Kidney epithelial cell (primary cell): Measurements from ENCODE around the gene ZFP69. TPM values are rescaled to one million over a fixed set of nuclear protein-coding genes. Genes with fewer than 3 reads are reported as not detected.

Source experiments
- DNase-seq: peaks from one replicate; pipeline ENCODE4 v3.0.0-alpha.2; 2010; ENCODE audit warnings: low read depth
- H3K27me3 ChIP-seq: 2 replicates; pipeline ENCODE4 v1.6.0; 2011; ENCODE audit warnings: low read length; ENCODE audit not compliant: control insufficient read depth, insufficient read depth
- H3K36me3 ChIP-seq: 2 replicates; pipeline ENCODE4 v1.5.1; 2011; ENCODE audit warnings: low read length; ENCODE audit not compliant: control insufficient read depth, insufficient read depth
- H3K4me3 ChIP-seq: 2 replicates; pipeline ENCODE4 v1.5.1; 2011; ENCODE audit warnings: low read depth, mild to moderate bottlenecking, control low read depth, low read length
- CTCF ChIP-seq: IDR thresholded peaks from 2 replicates; pipeline ENCODE4 v1.5.1; 2011; ENCODE audit warnings: mild to moderate bottlenecking, moderate library complexity, low read length, control low read depth, inconsistent platforms; ENCODE audit not compliant: insufficient read depth, poor library complexity, severe bottlenecking
- total RNA-seq: library from RNA; depleted of rRNA; stranded (reverse); fragments of >200 nt; gene quantifications from 2 replicates; pipeline ENCODE4 v1.2.3, GENCODE V29; 2015

The ZFP69 gene
- total RNA-seq, 1 donor from 2014 or later, result 4.1 TPM

GRCh38 chr1:40530735-40531380 lies 53.8 kb downstream of the ZFP69 start:
- H3K36me3 ChIP-seq, result no peaks in the 10 kb centered on the region
- H3K27me3 ChIP-seq, result no peaks in the 10 kb centered on the region
- no peak for DNase-seq
- TF ChIP-seq CTCF, result no peak
- H3K4me3 ChIP-seq, result peak overlapping the region; percentile 79

- peak within 1 kb of the TSS; percentile 79 for H3K4me3 ChIP-seq
- H3K36me3 ChIP-seq, result no peaks in the 10 kb centered on the region
- DNase-seq, result peak; percentile 91
- no peaks in the 10 kb centered on the region for H3K27me3 ChIP-seq
- no peak for TF ChIP-seq CTCF
Observed at GRCh38 chr1:40531381-40532061, 54.4 kb downstream of the ZFP69 start, which contains the start of gene ZNF684. ZNF684 (plus strand) TSS chr1:40531637; CDS start chr1:40533167, 1,530 bp downstream.

GRCh38 chr1:40532062-40532389 lies 54.9 kb downstream of the ZFP69 start:
- H3K27me3 ChIP-seq, result no peaks in the 10 kb centered on the region
- TF ChIP-seq CTCF, result no peak
- peak overlapping the region; percentile 79 for H3K4me3 ChIP-seq
- no peak for DNase-seq
- H3K36me3 ChIP-seq, result no peaks in the 10 kb centered on the region

- Histone ChIP-seq H3K36me3 (no peaks in the 10 kb centered on the region), H3K27me3 (no peaks in the 10 kb centered on the region), H3K4me3 (no peak overlapping the region)
- no peak for DNase-seq
- peak; percentile 52 for TF ChIP-seq CTCF
Observed at GRCh38 chr1:40532844-40533424, 55.8 kb downstream of the ZFP69 start.

- TF ChIP-seq CTCF, result no peak
- DNase-seq, result no peak
- Histone ChIP-seq H3K27me3 (no peaks in the 10 kb centered on the region), H3K4me3 (no peak overlapping the region), H3K36me3 (no peaks in the 10 kb centered on the region)
Observed at GRCh38 chr1:40534589-40534988, 57.5 kb downstream of the ZFP69 start.
